ENCODE results near the gene NUAK1.

GRCh38 chr12:106097011-106097410 is 41.7 kb downstream of the NUAK1 start:
- no peak for TF ChIP-seq CTCF (conservative IDR thresholded peaks at IDR 0.05)
- no peak for TF ChIP-seq ZFX (IDR thresholded peaks at IDR 0.05)

Data from C4-2B (cell line).